HG03060 (cell line): ENCODE measurements around the gene MRPS16.

Experiments used
- ATAC-seq: cut with Tn5 transposase; IDR thresholded peaks from one replicate; pipeline ENCODE4 v1.9.1; 2021; ENCODE audit warnings: low read depth, moderate number of reproducible peaks; ENCODE audit not compliant: unreplicated experiment

Gene MRPS16

DNA sequence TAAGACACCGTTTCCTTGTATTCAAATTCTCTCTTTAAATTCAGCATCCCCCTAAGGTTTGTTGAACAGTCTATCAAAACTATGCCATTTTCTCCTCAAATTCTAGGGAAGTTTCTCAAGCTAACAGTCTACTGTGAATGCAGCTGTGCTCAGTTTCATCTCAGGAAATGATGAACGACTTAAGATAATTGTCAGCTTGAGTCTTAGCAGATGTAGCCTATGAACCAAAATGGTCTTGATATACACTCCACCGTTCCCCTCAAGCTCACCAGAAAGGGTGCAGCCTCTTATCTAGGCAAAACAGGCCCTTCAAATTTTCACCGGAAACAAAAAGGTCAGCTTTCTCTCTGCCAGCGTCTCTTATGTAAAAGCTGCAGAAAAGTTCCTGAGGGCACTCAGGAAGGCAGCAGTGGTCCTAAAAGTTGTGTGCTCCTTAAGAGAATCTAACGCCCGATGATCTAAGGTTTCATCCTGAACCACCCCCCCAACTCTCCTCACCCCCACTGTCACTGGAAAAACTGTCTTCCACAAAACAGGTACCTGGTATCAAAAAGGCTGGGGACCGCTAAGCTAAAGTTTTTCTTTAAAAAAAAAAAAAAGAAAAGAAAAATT, 7.5 kb downstream of the MRPS16 start:
- no peak for ATAC-seq

DNA sequence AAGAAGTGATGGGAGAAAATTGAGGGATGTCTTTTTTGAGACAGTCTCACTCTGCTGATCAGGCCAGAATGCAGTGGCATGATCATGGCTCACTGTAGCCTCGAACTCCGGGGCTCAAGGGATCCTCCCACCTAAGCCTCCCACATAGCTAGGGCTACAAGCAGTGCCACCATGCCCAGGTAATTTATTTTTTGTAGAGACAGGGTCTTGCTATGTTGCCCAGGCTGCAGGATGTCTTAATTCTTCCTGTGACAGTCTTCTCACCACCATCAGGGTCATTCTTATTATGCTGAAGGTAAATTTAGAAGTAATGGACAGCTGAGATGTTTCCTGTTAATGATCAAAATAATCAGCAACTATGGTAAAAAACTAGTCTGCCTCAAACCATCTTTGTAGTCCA, 12.5 kb downstream of the MRPS16 start:
- ATAC-seq: no peak

DNA sequence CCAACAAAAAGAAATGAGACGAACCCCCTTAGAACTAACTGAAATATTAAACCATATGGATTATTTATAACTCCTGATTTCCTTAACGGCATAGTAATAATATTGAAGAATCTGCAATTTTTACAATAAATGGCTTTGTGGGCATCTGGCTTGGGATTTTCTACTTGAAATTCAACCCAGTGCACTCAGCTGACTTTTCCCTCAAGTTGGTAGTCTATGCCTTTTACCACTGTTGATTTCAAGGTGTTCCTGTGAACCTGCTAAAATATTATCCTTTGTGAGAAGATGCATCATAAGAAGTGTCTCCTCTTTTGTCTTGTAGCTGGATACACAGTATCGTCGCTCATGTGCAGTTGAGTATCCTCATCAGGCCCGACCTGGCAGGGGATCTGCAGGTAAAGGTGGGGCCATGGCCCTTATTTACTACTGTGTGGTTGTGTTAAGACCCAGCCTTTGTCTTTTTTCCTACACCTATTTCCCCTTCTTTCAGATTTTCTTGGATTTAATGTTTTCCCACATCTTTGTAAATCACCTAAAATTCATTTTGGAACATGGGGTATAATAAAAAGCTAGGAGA, 13.4 kb downstream of the MRPS16 start:
- no peak for ATAC-seq

DNA sequence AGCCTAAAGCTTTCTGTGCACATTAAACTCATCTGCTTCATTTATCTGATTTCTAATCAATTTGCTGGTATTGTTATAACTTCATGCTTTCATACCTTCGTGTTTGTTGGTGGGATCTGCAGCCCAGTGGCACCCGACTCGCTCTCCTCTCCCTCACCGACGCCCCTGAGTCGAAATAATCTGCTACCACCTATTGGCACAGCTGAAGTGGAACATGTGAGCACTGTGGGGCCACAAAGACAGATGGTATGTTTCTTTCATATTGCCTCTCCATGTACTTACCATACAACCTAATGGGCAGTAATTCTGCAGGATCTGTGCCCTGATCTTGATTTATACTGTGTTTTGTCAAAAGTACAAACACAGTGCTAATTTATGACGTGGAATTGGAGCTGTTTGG, 17.7 kb downstream of the MRPS16 start:
- ATAC-seq: no peak

DNA sequence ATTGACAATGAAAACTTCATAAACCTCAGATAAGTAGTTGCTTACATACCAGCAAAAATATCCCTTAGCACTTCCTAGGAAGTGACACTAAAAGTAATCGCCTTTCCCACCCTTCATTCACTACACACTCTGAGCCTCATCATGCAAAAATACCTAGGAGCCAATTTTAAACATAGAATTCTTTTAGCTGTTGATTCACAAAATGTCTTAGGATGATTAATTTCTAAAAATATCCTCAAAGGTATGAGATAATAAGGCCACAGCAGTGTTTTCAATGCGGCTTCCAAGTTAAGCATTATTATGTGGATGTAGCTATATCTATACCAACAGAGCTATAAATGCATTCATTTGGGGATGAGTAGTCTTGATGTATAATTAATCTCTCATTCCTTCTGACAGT, 18.6 kb downstream of the MRPS16 start:
- no peak for ATAC-seq

DNA sequence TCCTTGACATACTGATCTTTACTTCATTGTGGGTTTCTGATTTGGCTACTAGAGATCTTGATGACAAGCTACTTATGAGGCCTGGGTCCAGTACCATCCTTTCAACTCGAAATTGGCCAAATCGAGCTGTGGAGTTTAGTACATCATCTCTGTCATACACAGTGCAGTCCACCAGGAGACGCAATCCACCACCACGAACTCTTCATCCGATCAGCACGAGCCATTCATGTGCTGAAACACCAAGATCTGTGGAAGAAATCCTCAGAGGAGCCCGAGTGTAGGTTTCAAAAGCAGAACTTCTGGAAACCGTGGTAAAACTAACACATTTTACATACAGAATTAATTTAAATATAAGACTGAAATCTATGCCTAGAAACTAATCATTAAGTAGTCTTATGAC, 19.6 kb downstream of the MRPS16 start:
- no peak for ATAC-seq

DNA sequence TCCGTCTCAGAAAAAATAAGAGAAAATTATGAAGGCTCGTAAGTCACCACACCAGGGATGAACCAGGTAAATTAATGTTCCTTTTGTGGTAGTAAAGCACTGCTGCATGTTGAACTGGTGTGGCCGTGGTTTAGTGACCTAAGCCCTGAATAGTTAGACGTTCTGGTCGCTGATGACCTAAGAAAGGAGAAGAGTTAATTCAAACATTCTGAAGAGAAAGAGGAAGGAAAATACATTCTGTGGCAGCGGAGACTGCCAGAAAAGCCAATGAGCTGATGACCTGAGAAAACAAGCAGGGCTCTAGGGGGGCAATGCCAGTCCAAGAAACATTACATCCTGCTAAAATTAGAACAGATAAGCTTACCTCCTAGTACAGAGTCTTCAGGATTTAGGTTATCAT, 22.9 kb downstream of the MRPS16 start:
- ATAC-seq: no peak

DNA sequence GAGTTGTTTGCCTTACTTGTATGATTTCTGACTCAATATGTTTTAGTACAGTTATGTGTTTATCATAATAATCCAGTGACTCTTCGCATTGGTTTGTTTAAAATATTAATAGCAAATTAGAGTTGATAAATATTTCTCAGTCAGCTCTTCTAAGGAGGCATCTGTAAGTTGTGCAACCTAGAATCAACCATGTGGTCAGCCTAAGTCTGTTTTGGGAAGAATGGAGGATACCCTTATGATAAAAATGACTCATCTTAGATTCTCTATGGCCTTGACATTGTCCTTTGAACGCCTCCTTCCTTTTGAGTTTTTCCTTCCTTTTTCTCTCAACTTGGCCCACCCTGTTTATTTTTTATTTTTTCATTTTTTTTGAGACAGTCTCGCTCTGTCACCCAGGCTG, 24.2 kb downstream of the MRPS16 start:
- no peak for ATAC-seq

DNA sequence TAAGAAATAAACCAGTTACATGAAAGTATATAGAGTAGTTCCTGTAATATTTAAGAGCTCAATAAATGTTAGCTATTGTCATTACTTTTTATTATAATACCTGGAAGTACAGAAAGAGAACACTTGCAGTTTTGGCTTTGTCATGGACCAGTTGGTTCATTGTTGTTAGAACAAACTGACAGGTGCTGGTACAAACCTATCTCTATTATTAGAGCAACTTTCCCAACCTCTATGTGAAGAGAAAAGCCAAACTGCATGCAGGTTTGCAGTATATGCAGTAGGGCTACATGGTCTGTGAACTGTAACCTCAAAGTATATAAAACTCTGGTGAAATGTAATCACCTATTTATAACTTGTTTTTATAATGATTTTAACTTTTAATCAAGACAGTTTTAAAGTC, 25.8 kb downstream of the MRPS16 start:
- ATAC-seq: no peak

DNA sequence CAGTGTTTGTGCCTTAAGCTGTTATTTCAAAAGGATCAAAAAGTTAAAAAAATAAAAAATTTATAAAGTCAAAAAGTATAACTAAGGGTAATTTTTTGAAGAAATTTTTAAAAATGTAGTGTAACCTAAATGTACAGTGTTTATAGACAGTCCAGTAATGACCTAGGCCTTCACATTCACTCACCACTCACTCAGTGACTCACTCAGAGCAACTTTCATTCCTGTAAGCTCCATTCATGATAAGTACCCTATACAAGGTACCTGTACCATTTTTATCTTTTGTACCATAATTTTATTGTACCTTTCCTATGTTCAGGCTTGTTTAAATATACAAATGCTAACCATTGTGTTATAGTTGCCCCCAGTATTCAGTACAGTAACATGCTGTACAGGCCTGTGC, 26.9 kb downstream of the MRPS16 start:
- no peak for ATAC-seq

DNA sequence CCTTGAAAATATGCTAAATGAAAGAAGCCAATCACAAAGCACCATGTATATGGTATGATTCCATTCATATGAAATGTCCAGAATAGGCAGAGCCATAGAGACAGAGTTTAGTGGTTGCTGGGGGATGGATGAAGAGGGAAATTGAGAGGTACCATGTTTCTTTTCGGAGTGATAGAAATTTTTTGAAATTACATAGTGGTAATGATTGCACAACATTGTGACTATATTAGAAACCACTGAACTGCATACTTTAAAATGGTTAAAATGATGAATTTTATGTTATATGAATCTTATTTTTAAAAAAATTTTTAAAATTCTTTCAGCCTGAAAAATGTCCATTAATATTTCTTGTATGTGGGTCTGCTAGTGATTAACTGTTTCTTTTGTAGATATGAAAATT, 31.5 kb downstream of the MRPS16 start:
- no peak for ATAC-seq

DNA sequence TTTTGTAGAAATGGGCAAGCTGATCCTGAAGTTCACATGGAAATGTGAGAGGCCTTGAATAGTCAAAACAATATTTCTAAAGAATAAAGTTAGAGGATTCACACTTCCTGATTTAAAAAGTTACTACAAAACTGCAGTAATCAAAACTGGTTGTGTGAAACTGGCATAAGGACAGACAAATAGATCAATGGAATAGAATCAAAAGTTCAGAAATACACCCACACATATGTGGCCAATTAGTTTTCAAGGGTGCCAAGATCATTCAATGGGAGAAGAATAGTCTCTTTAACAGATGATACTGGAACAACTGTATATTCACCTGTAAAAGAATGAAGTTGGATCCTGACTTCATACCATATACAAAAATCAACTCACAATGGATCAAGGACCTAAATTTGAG, 33.1 kb downstream of the MRPS16 start:
- no peak for ATAC-seq

DNA sequence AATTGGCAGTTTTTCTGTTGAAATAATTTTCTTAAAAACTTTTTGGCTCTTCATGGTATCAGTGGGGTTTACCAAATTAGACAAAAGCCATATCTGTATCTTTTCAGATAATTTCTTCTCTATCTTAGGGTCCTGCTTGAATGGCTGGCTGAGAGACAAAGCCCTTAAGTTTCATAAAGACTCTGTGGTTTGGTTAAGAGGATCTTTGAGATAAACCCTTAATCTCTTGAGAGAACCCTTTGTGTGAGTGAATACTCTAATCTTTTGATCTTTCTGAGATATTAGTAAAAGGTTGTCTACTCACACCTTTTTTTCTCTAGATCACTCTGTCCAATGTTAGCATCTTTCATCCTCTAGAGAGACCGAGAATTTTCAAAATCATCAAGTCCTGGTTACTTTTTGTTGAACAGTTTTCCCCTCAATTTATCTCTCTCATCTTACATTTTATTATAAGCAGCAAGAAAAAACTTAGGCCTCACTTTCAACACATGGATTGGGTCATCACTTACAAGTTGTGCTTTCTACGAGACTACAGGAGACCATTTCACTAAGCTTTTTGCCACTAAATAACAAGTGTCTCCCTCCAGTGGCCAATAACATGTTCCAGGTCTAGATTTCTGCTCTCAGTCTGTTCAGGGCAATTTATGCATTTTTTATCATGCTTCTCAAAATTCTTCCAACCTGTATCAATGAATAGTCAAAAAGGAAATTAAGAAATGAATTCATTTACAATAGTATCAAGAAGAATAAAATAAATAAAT, 33.8 kb downstream of the MRPS16 start:
- ATAC-seq: no peak

DNA sequence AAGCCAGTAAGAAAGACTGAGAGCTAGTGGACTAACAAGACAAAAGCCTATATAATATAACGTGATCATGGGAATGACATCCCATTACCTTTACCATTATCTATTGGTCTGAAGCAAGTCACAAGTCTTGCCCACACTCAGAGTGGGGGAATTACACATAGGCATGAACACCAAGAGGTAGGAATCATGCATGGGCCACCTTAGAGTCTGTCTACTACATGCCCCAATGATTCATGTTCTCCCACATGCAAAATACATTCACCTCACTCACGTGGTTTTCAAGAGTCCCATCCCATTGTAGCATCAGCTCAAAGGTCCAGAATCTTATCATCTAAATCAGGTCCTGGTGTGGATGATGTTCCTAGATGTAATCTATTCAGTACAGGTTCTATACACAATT, 34.8 kb downstream of the MRPS16 start:
- ATAC-seq: no peak

DNA sequence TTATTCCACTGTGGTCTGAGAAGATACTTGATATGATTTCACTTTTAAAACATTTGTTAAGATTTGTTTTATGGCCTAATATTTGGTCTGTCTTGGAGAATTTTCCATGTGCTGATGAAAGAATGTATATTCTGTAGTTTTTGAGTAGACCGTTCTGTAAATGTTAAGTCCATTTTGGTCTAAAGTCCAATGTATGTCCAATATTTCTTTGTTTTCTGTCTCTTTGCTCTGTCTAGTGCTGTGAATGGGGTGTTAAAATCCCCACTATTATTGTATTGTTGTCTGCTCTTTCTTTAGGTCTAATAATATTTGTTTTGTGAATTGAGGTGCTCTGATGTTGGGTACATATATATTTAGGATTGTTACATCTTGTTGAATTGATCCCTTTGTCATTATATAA, 36.7 kb downstream of the MRPS16 start:
- no peak for ATAC-seq

DNA sequence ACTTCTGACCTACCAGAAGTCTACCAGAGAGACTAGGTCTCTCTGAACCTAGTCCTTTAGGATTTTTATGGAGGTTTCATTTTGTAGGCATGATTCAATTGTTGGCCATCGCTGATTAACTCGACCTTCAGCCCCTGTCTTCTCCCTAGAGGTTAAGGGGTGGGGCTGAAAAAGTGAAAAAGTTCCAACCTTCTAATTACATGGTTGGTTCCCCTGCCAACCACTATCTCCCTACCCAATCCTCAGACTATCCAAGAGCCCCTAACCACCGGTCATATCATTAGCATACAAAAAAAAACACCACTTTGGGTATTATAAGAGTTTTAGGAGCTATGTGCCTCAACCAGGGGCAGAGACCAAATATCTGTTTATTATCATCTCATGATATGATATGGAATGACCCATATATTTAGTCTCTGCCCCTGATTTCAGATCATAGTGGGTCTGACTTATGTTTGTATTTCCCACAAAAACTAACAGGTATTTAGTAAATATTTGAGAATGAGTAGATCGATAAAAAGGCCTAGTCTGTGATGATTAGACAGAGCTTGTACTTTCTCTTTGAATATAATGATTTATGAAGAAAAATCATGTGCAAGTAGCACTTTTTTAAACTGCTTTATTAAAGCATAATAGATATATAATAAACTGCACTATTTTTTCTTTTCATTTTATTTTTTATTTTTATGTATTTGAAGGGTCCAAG, 41.2 kb downstream of the MRPS16 start:
- no peak for ATAC-seq

DNA sequence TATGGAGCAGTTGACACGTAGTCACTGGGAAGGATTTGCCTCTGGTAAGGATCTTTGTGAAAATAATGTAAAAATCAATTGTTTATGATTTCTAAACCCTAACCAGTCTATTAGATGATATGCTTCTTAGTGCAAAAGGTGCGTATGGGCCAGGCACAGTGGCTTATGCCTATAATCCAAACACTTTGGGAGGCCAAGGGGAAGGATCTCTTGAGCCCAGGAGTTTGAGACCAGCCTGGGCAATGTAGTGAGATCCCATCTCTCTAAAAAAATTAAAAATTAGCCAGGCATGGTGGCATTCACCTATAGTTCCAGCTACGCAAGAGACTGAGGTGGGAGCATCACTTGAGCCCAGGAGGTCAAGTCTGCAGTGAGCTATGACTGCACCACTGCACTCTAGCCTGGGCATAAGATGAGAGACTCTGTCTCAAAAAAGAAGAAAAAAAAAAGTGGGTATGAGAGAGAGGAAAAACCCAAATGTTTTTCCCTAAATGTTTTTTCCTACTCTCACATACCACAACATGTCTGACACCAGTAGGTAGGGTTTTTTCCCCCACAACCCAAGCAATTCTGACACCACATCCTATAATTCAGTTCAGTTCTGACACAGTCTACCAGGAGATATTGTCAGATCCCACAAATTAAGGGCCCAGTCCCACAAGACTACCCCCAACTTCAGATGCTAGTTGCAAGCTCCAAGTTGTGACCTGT, 41.9 kb downstream of the MRPS16 start:
- ATAC-seq: no peak

DNA sequence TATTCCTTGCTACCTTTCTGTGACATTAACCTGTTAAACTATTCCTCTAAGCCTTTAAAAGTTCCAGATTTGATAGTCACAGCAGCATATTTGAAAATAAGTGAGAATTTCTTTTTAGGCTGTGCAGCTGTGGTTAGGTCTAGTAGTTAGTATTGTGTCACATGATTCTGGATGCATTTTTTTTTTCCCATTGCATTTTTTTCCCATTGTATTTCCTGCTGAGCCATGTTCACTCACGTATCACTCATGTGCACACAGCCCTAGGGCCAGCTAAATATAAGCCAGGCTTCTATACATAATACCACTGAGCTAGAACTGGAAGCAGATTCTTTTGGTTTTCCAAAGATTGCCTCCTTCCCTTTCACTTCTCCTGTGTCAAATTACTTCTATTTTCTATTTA, 42.7 kb downstream of the MRPS16 start:
- ATAC-seq: no peak

DNA sequence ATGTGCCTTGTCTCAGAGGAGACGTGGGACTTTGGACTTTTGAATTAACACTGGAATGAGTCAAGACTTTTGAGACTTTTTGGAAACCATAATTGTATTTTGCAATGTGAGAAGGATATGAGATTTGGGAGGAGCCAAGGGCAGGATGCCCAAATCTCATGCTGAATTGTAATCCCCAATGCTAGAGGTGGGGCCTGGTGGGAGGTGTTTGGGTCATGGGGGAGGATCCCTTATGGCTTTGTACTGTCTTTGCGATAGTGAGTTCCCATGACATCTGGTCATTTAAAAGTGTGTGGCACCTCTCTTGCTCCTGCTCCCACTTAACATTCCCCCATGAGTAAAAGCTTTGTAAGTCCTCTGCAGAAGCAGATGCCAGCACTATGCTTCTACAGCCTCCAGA, 44.6 kb downstream of the MRPS16 start:
- ATAC-seq: no peak

DNA sequence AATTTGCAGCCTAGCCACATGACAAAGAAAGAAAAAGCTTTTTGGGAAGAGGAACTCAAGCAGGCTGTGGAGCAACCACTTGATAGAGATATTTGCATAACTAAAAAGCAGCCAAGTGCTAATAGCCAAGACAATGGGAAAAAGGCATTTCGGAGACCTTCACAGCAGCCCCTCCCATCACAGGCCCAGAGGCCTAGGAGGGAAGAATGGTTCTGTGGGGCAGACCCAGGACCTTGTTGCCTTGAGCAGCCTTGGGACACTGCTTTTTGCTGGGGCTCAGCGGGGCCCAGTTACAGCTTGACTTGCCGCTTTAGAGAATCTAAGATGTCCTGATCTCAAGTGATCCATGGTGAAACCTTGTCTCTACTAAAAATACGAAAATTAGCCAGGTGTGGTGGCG, 46.1 kb downstream of the MRPS16 start:
- ATAC-seq: no peak

DNA sequence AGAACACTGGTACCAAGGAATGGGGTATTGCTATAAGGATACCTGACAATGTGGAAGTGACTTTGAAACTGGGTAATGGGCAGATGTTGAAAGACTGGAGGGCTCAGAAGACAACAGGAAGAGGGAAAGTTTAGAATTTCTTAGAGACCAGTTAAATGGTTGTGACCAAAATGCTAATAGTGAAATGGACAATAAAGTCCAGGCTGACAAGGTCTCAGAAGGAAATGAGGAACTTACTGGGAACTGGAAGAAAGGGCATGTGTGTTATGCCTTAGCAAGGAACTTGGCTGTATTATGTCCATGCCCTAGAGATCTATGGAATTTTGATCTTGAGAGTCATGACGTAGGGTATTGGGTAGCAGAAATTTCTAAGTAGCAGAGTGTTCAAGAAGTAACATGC, 46.6 kb downstream of the MRPS16 start:
- ATAC-seq: no peak
